HG03558 (cell line): Measurements from ENCODE around the gene PAAF1.

Experiments used
- ATAC-seq: cut with Tn5 transposase; IDR thresholded peaks from one replicate; pipeline ENCODE4 v1.9.1; 2021; ENCODE audit warnings: moderate number of reproducible peaks; ENCODE audit not compliant: unreplicated experiment; ENCODE audit errors: extremely low read depth

PAAF1 gene

DNA sequence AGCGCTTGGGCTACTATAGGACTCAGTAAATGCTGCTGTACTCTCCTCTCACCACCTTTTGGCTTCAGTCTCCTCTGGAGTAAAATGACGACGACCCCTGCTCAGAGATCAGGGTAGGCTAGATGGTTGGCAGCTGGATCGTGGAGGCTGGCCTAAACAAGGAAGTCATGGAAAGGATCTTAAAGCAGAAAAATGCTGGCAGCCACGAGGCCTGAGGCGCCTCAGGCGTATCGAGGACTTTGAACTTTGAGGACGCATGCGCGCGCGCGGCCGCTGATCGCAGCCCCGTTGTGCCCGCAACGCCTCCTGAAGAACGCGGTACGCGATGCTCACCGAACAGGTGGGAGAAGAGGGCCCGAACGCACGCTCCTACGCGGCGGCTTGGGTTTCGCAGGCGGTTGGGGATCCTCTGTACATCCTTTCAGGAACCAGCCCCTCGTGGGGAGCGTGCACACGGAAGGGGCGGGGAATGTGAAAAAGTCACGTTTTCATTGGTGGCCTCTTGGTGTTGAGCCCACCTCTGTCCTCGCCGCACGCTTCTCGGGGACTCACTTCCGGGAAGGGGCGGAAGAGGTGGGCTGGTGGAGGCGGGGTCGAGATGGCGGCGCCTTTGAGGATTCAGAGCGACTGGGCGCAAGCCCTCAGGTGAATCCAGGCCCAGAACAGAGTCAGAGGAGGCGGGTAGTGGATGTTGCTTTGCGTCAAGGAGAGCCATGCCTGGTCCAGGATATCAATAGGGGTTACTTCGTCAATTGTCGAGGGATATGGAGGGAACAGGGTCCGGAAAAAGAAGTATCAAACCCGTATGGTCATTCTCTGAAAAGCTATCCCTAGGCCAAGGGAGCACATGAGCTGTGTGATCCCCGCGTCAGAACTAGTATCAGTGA lies at the start of gene PAAF1, which contains the start of gene COA4:
Gene PAAF1 (plus strand): TSS at position 576 of the 887 bp plus-strand sequence. CDS start 23 bp downstream, at position 599.
Gene COA4 (minus strand): TSS at position 423 of the 887 bp plus-strand sequence. CDS start 3,468 bp downstream, outside the sequence.
- peak; percentile 80 for ATAC-seq

GRCh38 chr11:73830261-73830660 lies 46.5 kb upstream of the PAAF1 start:
- no peak for ATAC-seq

GRCh38 chr11:73833067-73833466 lies 43.7 kb upstream of the PAAF1 start:
- no peak for ATAC-seq

DNA sequence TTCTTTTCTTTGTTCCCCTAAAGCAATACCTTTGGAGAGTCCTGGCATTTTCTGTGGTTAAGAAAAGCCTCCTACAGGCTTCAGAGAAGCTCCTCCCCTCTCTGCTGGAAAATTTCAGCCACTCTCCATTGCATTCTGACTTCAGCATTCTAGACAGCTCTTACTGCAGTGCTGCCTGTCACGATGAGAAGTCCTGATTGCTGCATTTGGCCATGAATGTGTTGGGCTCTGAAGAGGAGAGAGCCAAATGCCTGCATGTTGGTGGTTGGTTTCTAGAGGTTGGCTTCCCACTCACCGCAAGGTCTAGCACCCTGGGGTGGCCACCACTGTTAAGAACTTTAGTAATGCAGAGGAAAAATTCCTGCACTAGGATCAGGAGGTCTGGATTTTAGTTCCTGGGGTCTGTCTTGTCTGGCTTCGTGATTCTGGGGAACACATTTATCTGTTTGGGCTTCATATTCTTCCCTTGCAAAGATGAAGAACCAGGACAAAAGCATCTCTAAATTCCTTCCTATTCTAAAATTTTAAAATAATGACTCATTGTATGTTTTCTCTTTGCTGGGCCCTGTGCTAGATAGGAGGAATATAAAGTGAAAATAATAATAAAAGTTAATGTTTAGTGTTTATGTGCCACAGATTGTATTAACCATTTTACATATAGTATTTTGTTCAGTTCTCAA lies 38.2 kb upstream of the PAAF1 start:
- no peak for ATAC-seq

DNA sequence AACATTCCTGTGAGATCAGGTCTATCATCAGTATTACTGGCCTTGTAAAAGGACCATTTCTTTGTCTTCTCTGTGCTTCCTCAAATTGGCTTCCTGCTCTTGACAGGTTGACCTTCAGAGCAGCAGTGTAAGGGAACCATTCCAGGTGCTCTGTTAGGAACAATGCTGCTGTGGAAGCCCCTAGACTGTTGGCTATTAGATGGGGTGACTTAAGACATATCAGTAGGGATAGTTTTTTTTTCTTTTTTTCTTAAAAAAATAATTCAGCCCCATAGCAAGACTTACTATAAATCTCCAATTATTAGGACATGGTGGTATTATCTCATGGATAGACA lies 37.7 kb upstream of the PAAF1 start:
- ATAC-seq: no peak

- ATAC-seq: no peak
Measured at GRCh38 chr11:73851046-73851764, 25.6 kb upstream of the PAAF1 start.

GRCh38 chr11:73852049-73852448 lies 24.8 kb upstream of the PAAF1 start:
- ATAC-seq: no peak

DNA sequence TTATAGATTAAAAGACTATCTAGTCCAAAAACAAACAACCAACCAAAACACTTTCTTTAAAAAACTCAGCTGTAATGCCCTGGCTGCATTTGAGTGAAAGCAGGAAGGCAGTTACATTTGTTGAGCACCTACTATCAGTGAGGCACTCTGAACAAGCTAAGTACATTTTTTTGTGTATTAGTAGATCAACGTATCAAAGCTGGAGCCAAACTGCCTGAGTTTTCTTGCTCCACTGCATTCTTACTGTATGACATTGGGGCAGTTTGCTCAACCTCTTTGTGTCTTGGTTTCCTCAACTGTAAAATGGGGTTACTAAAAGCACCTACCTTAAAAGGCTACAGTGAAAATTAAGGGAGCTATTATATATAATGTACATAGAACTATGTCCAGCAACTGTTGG lies 22.1 kb upstream of the PAAF1 start:
- no peak for ATAC-seq

GRCh38 chr11:73856031-73856567 lies 20.7 kb upstream of the PAAF1 start:
- no peak for ATAC-seq

- no peak for ATAC-seq
Measured at GRCh38 chr11:73859671-73860070, 17.1 kb upstream of the PAAF1 start.

- ATAC-seq: no peak
Measured at GRCh38 chr11:73860202-73860601, 16.6 kb upstream of the PAAF1 start.

DNA sequence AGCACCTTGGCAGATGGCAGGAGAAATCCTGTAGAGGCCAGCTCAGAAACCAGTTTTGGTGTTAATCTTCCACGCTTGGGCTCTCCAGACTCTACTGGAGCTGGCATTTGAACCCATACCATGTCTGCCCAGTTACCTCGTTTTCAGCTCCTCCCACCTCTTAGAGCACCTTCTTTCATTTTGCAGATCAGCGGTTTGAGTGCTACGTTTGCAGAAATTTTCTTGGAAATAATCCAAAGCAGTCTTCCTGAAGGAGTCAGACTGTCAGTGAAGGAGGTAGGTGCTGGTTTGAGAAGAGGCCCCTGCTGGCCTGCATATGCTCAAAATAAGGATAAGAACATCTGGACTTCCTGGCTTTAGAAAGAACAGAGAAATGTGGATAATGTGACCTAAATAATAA lies 13.8 kb upstream of the PAAF1 start:
- ATAC-seq: no peak

GRCh38 chr11:73866095-73866579 lies 10.7 kb upstream of the PAAF1 start:
- no peak for ATAC-seq

GRCh38 chr11:73866586-73866996 lies 10.2 kb upstream of the PAAF1 start:
- ATAC-seq: no peak

GRCh38 chr11:73869332-73869949 lies 7.4 kb upstream of the PAAF1 start:
- no peak for ATAC-seq

- no peak for ATAC-seq
Measured at GRCh38 chr11:73870261-73870660, 6.5 kb upstream of the PAAF1 start.

GRCh38 chr11:73872749-73873357 lies 3.9 kb upstream of the PAAF1 start:
- no peak for ATAC-seq

DNA sequence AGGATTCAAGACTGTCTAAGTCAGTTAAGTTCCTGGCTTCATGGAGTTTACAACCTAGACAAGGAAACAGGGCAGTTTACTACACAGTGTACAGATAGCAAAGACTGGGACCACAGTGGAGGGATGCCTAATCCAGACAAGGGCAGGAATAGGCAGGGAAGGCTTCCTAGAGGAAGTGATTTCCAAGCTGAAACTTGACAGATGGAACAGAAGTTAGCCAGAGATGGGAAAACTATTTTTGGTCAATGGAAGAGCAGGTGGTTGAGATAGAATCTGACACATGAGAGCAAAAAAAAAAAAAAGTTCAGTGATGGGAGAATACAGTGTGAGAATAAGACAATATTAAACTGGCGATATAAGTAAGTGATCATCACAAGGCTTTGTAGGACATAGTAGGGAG lies 1.4 kb upstream of the PAAF1 start:
- ATAC-seq: no peak

DNA sequence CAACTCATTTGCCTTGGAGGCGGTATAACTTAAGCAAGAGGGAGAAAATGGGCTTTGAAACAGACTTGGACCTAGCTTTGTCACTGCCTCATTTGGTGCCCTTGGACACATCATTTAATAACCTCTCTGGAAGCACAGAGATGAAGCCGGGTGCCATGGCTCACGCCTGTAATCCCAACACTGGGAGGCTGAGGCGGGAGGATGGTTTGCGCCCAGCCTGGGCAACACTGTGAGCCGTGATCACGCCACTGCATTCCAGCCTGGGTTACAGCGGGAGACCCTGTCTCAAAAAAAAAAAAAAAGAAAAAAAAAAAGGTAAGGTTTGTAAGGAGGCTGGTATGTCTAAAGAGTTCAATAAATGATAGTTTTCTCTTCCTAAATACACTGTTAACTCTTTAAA lies 959 bp upstream of the PAAF1 start:
- ATAC-seq: no peak

GRCh38 chr11:73878771-73879170 lies 2.0 kb downstream of the PAAF1 start:
- no peak for ATAC-seq
